WTC11 (cell line): ENCODE results near the gene TTC33.

ENCODE experiments used
- CTCF ChIP-seq: fragments of 200-600 bp; IDR thresholded peaks from 2 replicates; pipeline ENCODE4 v1.8.0; 2022; ENCODE audit warnings: antibody characterized with exemption
- TCF7 ChIP-seq: sonication (generic); formaldehyde crosslinking; IDR thresholded peaks from 2 replicates; pipeline ENCODE4 v1.8.0; 2022; ENCODE audit warnings: mild to moderate bottlenecking, low read depth, missing genetic modification reagents, moderate library complexity

GRCh38 chr5:40554054-40554453 lies 201.7 kb downstream of the TTC33 start:
- no peak for TF ChIP-seq CTCF
- no peak for TF ChIP-seq TCF7
